ENCODE data around the gene STRIT1.

DNA sequence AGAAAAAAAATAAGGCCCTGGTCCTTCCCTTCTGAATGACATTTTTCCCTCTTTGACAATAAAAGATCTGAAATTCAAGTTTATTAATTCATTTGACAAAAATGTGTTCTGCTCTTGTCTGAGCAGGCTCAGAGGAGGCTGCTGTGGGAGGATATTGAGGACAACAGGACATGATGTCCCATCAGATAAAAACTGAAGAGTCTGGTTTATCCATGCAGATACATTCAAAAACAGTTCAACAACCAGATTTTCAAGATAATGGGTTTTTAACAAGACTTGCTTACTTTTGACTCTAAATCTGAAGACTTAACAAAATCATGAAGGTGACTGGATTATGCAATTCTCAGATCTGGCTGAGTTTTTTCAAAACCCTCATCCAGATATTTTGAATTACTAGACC, 36.9 kb upstream of the STRIT1 start:
- TF ChIP-seq EP300 (IDR thresholded peaks at IDR 0.05) (no peak), POLR2AphosphoS5 (IDR thresholded peaks at IDR 0.05) (no peak), POLR2A (IDR thresholded peaks at IDR 0.05) (no peak)
- TF ChIP-seq, protein P1, sequence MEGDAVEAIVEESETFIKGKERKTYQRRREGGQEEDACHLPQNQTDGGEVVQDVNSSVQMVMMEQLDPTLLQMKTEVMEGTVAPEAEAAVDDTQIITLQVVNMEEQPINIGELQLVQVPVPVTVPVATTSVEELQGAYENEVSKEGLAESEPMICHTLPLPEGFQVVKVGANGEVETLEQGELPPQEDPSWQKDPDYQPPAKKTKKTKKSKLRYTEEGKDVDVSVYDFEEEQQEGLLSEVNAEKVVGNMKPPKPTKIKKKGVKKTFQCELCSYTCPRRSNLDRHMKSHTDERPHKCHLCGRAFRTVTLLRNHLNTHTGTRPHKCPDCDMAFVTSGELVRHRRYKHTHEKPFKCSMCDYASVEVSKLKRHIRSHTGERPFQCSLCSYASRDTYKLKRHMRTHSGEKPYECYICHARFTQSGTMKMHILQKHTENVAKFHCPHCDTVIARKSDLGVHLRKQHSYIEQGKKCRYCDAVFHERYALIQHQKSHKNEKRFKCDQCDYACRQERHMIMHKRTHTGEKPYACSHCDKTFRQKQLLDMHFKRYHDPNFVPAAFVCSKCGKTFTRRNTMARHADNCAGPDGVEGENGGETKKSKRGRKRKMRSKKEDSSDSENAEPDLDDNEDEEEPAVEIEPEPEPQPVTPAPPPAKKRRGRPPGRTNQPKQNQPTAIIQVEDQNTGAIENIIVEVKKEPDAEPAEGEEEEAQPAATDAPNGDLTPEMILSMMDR (IDR thresholded peaks at IDR 0.05): no peak

Measured in upper lobe of left lung (tissue), 4 donors.